Mesenteric fat pad (tissue), 1 donor: ENCODE results near the gene COPB1. TPM values are rescaled to one million over a fixed set of nuclear protein-coding genes. Genes with fewer than 3 reads are reported as not detected.
"Not testable (repeated sequence)": the region's sequence is repeated elsewhere in the genome, so short reads cannot be mapped to it uniquely, and the experiment has no call there.

ENCODE experiments used
- DNase-seq: peaks from one replicate; pipeline ENCODE4 v3.0.0-alpha.2; 2020; ENCODE audit warnings: low spot score
- long read RNA-seq: library from polyadenylated mRNA; unstranded; transcript quantifications from one replicate; pipeline ENCODE4 v2.0.0, GENCODE V29; 2020
- total RNA-seq: library from RNA; stranded (reverse); fragmentation: NEBNext Ultra II Directional; extraction: Animal tissue kit (Norgen Biotek cat#: 25700); gene quantifications from one replicate; pipeline ENCODE4 v1.2.1, GENCODE V29; 2021
- donor health status: DM: yes; HTN: yes; CAD: no.

Gene COPB1
- 104 TPM for total RNA-seq
- long read RNA-seq, transcript COPB1-202 (22 exons, 3,382 nt): major isoform, 17 of 130 reads
- long read RNA-seq, partial matches to known transcripts: 107 of 130 reads
- long read RNA-seq, other reads (novel, unspliced or antisense): 6 of 130 reads

- peak; percentile 96 for DNase-seq
Observed at GRCh38 chr11:14499560-14500180, at the start of gene COPB1. COPB1 (minus strand) TSS chr11:14499811; CDS start chr11:14498928, 883 bp downstream.

- DNase-seq: no peak
Observed at GRCh38 chr11:14547440-14547839, 47.8 kb upstream of the COPB1 start.

- DNase-seq: no peak
Observed at GRCh38 chr11:14546672-14547071, 47.1 kb upstream of the COPB1 start.

GRCh38 chr11:14544611-14545010 is 45.0 kb upstream of the COPB1 start:
- DNase-seq: no peak

- no peak for DNase-seq
Observed at GRCh38 chr11:14543260-14543659, 43.6 kb upstream of the COPB1 start.

GRCh38 chr11:14542324-14542723 is 42.7 kb upstream of the COPB1 start:
- DNase-seq: no peak

GRCh38 chr11:14541192-14541947 is 41.8 kb upstream of the COPB1 start:
- no peak for DNase-seq

- DNase-seq: no peak
Observed at GRCh38 chr11:14539982-14540421, 40.4 kb upstream of the COPB1 start.

GRCh38 chr11:14538926-14539554 is 39.4 kb upstream of the COPB1 start:
- no peak for DNase-seq

GRCh38 chr11:14538271-14538925 is 38.8 kb upstream of the COPB1 start:
- DNase-seq: no peak

- DNase-seq: no peak
Observed at GRCh38 chr11:14537134-14537599, 37.6 kb upstream of the COPB1 start.

GRCh38 chr11:14535166-14535565 is 35.6 kb upstream of the COPB1 start:
- DNase-seq: not testable (repeated sequence)

- no peak for DNase-seq
Observed at GRCh38 chr11:14529951-14530350, 30.3 kb upstream of the COPB1 start.

GRCh38 chr11:14529321-14529720 is 29.7 kb upstream of the COPB1 start:
- no peak for DNase-seq

- DNase-seq: no peak
Observed at GRCh38 chr11:14522801-14523200, 23.2 kb upstream of the COPB1 start.

- no peak for DNase-seq
Observed at GRCh38 chr11:14522245-14522644, 22.6 kb upstream of the COPB1 start.

- DNase-seq: no peak
Observed at GRCh38 chr11:14520747-14521151, 21.1 kb upstream of the COPB1 start.

GRCh38 chr11:14519917-14520746 is 20.5 kb upstream of the COPB1 start, which contains the start of gene PSMA1:
PSMA1 (minus strand) TSS chr11:14520386; CDS start chr11:14520299, 87 bp downstream.
- peak; percentile 97 for DNase-seq

- DNase-seq: no peak
Observed at GRCh38 chr11:14519597-14519916, 19.9 kb upstream of the COPB1 start.

GRCh38 chr11:14518820-14519219 is 19.2 kb upstream of the COPB1 start:
- DNase-seq: no peak

GRCh38 chr11:14513800-14514199 is 14.2 kb upstream of the COPB1 start:
- no peak for DNase-seq
